Gastroesophageal sphincter (tissue), 3 donors: ENCODE measurements around the gene CDYL.

Experiments
- EP300 ChIP-seq: sonication (generic); formaldehyde crosslinking; IDR thresholded peaks from one replicate; pipeline ENCODE4 v1.6.1; 2017; ENCODE audit warnings: antibody characterized with exemption, mild to moderate bottlenecking
- POLR2A ChIP-seq, 2 donors: fragments of 450-650 bp; IDR thresholded peaks; one replicate each; pipeline ENCODE4 v1.6.1; 2017; ENCODE audit warnings: antibody characterized with exemption in 2 of 2, mild to moderate bottlenecking in 2 of 2, moderate library complexity in 1 of 2
- POLR2AphosphoS5 ChIP-seq: sonication (generic); formaldehyde crosslinking; IDR thresholded peaks from one replicate; pipeline ENCODE4 v1.6.1; 2017; ENCODE audit warnings: antibody characterized with exemption
- TF ChIP-seq, protein P1 (sequence below), 4 experiments: fragments of 200-600 bp in 2 of 4; fragments of 450-650 bp in 2 of 4; sonication (generic) in 1 of 4; IDR thresholded peaks; one replicate each; pipeline ENCODE4 v1.5.1; 2017 to 2019; ENCODE audit warnings: antibody characterized with exemption in 4 of 4, mild to moderate bottlenecking in 2 of 4, moderate library complexity in 2 of 4

DNA sequence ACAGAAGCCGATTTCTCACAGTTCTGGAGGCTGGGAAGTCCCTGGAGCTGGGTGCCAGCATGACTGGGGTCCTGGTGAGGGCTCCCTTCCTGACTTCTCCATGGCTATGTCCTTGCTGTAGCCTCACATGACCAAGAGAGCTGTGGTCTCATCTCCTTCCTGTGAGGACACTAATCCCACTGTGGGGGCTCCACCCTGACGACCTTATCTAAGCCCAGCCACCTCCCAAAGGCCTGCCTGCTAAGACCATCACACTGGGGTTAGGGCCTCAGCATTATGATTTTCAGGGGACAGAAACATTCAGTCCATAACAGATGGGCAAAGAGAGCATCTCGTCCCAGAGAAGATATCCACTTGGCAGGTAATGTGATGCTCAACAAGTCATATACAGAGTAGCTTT lies 210.8 kb downstream of the CDYL start:
- TF ChIP-seq, protein P1, sequence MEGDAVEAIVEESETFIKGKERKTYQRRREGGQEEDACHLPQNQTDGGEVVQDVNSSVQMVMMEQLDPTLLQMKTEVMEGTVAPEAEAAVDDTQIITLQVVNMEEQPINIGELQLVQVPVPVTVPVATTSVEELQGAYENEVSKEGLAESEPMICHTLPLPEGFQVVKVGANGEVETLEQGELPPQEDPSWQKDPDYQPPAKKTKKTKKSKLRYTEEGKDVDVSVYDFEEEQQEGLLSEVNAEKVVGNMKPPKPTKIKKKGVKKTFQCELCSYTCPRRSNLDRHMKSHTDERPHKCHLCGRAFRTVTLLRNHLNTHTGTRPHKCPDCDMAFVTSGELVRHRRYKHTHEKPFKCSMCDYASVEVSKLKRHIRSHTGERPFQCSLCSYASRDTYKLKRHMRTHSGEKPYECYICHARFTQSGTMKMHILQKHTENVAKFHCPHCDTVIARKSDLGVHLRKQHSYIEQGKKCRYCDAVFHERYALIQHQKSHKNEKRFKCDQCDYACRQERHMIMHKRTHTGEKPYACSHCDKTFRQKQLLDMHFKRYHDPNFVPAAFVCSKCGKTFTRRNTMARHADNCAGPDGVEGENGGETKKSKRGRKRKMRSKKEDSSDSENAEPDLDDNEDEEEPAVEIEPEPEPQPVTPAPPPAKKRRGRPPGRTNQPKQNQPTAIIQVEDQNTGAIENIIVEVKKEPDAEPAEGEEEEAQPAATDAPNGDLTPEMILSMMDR (IDR thresholded peaks at IDR 0.05): no peak
- TF ChIP-seq POLR2A (IDR thresholded peaks at IDR 0.05): no peak
- TF ChIP-seq EP300: no peak
- TF ChIP-seq POLR2AphosphoS5: no peak
